WERI-Rb-1 (cell line): ENCODE data around the gene ITFG1.

Experiments
- DNase-seq: peaks from one replicate; pipeline ENCODE4 v3.0.0-alpha.2; 2020
- H3K27ac ChIP-seq: fragments of 250-450 bp; sonication (Bioruptor Pico); 2 replicates; pipeline ENCODE4 v1.5.1; 2020; ENCODE audit warnings: mild to moderate bottlenecking, moderate library complexity
- H3K27me3 ChIP-seq: fragments of 250-450 bp; sonication (Bioruptor Pico); 2 replicates; pipeline ENCODE4 v1.5.1; 2021; ENCODE audit warnings: mild to moderate bottlenecking, low read depth, moderate library complexity; ENCODE audit not compliant: insufficient read depth, severe bottlenecking
- H3K36me3 ChIP-seq: fragments of 250-450 bp; sonication (Bioruptor Pico); 2 replicates; pipeline ENCODE4 v1.5.1; 2020; ENCODE audit warnings: mild to moderate bottlenecking, moderate library complexity
- H3K4me3 ChIP-seq: 2 replicates; pipeline ENCODE4 v1.5.1; 2011; ENCODE audit warnings: low read depth, mild to moderate bottlenecking, control low read depth, low read length
- H3K9me3 ChIP-seq: fragments of 250-450 bp; sonication (Bioruptor Pico); 2 replicates; pipeline ENCODE4 v1.5.1; 2021; ENCODE audit warnings: mild to moderate bottlenecking, moderate library complexity; ENCODE audit not compliant: severe bottlenecking
- CTCF ChIP-seq: IDR thresholded peaks from 2 replicates; pipeline ENCODE4 v1.5.1; 2011; ENCODE audit warnings: low read depth, mild to moderate bottlenecking, control low read depth, inconsistent platforms, low read length

Gene ITFG1

GRCh38 chr16:47499700-47500264 is 38.9 kb upstream of the ITFG1 start:
- no peak overlapping the region for H3K4me3 ChIP-seq
- DNase-seq: no peak
- H3K36me3 ChIP-seq: peaks cover 10% of the 10 kb centered on the region
- no peak overlapping the region for H3K27ac ChIP-seq
- H3K9me3 ChIP-seq: no peaks in the 10 kb centered on the region
- no peak for TF ChIP-seq CTCF
- H3K27me3 ChIP-seq: no peaks in the 10 kb centered on the region

DNA sequence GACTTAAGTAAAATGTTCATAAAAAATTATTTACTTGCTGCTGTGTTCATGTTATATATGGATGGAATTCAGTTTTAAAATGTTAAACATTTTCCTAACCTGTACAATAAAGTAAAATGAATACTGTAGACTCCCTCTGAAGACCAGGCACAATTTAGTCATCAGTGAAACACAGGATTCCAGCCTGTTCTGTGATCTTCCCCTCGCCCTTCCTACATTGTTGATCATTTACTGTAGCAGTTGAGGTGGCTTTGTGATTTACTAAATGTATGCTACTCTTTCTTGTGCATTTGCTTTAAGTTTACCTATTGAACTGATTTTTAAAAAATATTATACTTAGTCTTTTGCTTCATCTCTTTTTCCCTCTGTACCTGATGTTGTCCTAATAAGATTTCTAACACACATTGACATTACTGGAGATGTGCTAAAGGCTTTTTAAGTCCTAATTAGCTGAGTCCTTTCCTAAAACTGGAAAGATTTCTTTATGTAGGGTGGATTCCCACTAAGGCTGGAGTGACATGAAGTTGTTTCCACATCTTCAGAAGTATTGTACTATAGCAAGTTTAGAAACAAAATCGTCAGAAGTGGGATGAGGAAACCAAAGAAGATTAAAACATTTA is 38.3 kb upstream of the ITFG1 start:
- H3K36me3 ChIP-seq: peaks cover 8% of the 10 kb centered on the region
- DNase-seq: no peak

DNA sequence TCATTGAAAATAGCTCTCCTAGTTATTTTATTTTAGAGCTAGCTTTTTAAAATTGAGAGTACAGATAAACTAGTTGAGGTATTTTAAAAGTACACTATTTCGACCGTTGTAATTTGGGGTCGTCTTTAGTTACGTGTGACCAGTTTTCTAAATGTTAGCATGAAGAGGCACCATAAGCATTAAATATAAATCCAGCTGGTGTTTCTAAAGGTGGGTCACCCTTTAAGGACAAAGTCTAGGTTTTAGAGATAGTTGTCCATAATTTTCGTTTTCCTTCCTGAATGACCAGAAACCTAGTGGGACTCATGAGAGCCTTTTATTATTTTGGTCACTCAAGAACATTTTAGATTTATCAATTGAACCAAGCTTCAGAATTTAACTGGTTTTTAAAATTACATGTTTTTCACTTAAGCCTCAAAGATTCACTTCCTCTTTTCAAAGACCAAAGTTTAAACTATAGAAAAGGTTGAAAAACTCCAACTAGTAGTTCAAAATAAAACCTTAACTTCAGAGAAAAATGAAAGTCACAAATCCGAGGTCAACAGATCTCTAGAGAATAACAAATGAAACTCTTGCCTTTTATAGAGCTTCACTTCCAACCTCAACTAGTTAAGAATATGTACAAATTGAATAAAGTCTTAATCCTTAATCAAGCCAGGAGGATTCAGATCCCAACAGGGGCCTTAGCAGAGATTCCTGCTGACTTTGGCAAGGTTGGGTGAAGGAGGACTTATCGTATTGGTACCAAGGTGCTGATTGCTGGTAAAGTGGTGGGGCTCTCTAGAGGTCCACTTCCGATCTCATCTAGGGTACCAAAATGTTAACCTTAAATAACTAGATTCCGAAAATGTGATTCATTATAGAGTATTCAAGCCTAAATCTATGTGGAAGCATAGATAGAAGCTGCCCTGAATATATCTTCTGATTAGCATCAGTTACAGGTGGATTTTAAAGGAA is 32.8 kb upstream of the ITFG1 start:
- no peak for TF ChIP-seq CTCF
- H3K4me3 ChIP-seq: no peak overlapping the region
- no peaks in the 10 kb centered on the region for H3K9me3 ChIP-seq
- no peak overlapping the region for H3K27ac ChIP-seq
- H3K36me3 ChIP-seq: no peaks in the 10 kb centered on the region; the same call in 1 of the 2 replicates
- no peaks in the 10 kb centered on the region for H3K27me3 ChIP-seq
- DNase-seq: no peak

More for the DNA sequence above, 38.3 kb upstream of the ITFG1 start:
- Histone ChIP-seq H3K4me3 (no peak overlapping the region), H3K27me3 (no peaks in the 10 kb centered on the region), H3K9me3 (no peaks in the 10 kb centered on the region), H3K27ac (no peak overlapping the region)
- no peak for TF ChIP-seq CTCF

DNA sequence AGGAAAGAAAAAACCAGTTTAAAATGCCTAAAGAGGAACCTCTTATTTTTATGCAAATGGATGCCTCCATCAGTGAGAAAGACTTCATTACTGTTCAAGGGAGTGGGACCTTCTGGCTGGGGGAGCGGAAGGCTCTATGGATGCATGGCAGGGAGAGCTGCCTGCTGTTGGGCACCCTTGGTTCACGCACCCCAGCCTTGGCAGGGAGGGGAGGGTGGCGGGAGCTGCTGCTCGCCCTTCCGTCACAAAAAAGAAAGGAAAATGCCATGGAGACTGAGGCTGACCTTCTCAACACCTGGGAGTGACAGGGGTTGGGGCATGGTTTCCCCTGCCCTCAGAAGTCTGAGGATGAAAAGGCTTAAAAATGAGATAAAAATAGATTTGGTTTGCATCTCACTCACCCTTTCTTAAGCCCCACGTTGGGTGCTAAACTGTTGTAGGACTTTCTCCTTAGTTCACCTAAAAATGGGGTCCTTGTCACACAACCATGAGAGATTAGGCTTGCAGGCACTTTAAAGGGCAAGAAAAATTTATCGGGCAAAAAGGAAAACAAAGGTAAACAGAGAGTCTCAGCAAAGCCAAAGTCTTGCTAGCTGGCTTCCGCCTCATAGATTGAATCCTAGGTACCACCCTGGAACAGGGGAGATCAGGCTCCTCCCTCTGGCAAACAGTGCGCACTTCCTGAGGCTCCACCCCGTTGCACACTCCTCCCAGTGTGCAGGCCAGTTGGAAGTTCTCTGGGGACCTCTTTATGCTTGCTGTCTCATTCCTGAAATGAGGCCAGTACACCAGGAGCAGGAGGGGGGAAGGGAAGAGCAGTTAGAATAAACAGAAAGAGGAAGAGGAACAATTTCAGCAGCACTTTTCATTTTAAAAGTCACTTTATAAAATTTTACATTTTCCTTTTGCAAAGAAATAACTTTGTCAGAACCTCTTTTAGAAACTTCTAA is 31.8 kb upstream of the ITFG1 start:
- DNase-seq: no peak
- TF ChIP-seq CTCF: no peak
- no peaks in the 10 kb centered on the region for H3K9me3 ChIP-seq
- H3K36me3 ChIP-seq: no peaks in the 10 kb centered on the region; the same call in 1 of the 2 replicates
- H3K4me3 ChIP-seq: no peak overlapping the region
- no peaks in the 10 kb centered on the region for H3K27me3 ChIP-seq
- H3K27ac ChIP-seq: no peak overlapping the region

DNA sequence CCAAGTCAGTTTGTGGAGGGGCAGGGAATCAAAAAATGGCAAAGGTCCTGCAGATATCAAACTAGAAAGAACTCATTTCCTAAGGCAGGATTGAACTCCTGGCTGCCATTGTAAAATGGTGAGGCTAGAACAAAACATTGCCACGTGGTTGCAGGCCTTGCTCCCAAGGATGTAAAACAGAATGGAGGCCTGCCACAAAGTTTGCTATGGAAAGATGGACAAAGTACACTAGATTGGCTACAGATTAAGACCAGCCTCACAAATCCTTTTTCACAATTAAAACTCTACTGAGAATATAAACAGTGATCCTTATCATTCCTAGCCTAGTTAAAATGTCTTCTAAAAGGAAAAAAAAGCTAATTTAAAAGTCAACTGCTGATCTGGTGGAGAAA is 31.2 kb upstream of the ITFG1 start:
- TF ChIP-seq CTCF: no peak
- Histone ChIP-seq H3K4me3 (no peak overlapping the region), H3K9me3 (no peaks in the 10 kb centered on the region), H3K36me3 (no peaks in the 10 kb centered on the region), H3K27me3 (no peaks in the 10 kb centered on the region), H3K27ac (no peak overlapping the region)
- no peak for DNase-seq
